Measurements from ENCODE around the gene PTPN13.

DNA sequence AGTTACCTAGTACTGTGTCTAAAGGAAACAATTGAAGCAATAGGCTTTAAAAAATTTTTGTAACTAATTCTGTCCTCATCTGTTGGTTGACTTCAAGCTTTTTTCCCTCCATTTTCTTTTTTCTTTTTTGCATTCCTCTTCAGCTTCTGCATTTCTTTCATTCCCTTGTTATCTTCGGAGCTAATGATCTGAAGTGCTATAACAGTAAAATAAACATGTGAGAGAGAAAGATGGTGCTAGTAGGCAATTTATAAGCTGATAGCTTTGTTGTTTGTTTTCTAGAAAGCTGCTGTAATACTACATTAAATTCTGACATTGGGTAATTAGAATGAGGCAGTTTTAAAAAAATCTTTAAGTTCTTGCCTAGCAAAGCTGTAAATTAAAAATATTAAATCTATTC lies 37.1 kb downstream of the PTPN13 start:
- TF ChIP-seq, protein P1, sequence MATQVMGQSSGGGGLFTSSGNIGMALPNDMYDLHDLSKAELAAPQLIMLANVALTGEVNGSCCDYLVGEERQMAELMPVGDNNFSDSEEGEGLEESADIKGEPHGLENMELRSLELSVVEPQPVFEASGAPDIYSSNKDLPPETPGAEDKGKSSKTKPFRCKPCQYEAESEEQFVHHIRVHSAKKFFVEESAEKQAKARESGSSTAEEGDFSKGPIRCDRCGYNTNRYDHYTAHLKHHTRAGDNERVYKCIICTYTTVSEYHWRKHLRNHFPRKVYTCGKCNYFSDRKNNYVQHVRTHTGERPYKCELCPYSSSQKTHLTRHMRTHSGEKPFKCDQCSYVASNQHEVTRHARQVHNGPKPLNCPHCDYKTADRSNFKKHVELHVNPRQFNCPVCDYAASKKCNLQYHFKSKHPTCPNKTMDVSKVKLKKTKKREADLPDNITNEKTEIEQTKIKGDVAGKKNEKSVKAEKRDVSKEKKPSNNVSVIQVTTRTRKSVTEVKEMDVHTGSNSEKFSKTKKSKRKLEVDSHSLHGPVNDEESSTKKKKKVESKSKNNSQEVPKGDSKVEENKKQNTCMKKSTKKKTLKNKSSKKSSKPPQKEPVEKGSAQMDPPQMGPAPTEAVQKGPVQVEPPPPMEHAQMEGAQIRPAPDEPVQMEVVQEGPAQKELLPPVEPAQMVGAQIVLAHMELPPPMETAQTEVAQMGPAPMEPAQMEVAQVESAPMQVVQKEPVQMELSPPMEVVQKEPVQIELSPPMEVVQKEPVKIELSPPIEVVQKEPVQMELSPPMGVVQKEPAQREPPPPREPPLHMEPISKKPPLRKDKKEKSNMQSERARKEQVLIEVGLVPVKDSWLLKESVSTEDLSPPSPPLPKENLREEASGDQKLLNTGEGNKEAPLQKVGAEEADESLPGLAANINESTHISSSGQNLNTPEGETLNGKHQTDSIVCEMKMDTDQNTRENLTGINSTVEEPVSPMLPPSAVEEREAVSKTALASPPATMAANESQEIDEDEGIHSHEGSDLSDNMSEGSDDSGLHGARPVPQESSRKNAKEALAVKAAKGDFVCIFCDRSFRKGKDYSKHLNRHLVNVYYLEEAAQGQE (IDR thresholded peaks at IDR 0.05; ENCODE audit: insufficient read depth in 1 of 2, low read depth in 2 of 2, low read length in 2 of 2): no peak
- no peak for TF ChIP-seq POLR2AphosphoS5 (IDR thresholded peaks at IDR 0.05; ENCODE audit: low read depth, low read length)
- no peak for TF ChIP-seq FOXP2 (optimal IDR thresholded peaks at IDR 0.05; ENCODE audit: borderline replicate concordance, extremely low read depth, extremely low read length, insufficient read depth)
- TF ChIP-seq TAF1 (IDR thresholded peaks at IDR 0.05; ENCODE audit: borderline replicate concordance, insufficient read depth, low read length): no peak
